ENCODE measurements around the gene MYO5A.

DNA sequence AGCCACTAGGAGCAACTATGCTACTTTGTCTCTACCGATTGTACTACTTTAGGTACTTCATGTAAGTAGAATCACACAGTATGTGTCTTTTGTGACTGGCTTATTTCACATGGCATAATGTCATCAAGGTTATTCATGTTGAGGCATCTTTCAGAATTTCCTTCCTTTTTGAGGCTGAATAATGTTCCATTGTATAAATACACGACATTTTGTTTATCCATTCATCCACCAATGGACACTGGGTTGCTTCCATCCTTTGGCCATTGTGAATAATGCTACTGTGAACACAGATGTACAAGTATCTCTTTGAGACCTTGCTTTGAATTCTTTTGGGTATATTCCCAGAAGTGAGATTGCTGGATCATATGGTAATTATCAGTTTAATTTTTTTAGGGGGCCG lies 29.2 kb downstream of the MYO5A start:
- TF ChIP-seq, protein P1, sequence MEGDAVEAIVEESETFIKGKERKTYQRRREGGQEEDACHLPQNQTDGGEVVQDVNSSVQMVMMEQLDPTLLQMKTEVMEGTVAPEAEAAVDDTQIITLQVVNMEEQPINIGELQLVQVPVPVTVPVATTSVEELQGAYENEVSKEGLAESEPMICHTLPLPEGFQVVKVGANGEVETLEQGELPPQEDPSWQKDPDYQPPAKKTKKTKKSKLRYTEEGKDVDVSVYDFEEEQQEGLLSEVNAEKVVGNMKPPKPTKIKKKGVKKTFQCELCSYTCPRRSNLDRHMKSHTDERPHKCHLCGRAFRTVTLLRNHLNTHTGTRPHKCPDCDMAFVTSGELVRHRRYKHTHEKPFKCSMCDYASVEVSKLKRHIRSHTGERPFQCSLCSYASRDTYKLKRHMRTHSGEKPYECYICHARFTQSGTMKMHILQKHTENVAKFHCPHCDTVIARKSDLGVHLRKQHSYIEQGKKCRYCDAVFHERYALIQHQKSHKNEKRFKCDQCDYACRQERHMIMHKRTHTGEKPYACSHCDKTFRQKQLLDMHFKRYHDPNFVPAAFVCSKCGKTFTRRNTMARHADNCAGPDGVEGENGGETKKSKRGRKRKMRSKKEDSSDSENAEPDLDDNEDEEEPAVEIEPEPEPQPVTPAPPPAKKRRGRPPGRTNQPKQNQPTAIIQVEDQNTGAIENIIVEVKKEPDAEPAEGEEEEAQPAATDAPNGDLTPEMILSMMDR (IDR thresholded peaks at IDR 0.05), result no peak
- TF ChIP-seq POLR2AphosphoS5 (IDR thresholded peaks at IDR 0.05) (no peak), POLR2A (IDR thresholded peaks at IDR 0.05; ENCODE audit: low read depth) (no peak), EP300 (IDR thresholded peaks at IDR 0.05) (no peak)
